ENCODE measurements around the gene NEK6.

Gene NEK6

GRCh38 chr9:124326378-124326777 lies 68.6 kb downstream of the NEK6 start:
- H3K4me3 ChIP-seq (ENCODE audit: low read depth, low read length) = no peak overlapping the region
- H3K27me3 ChIP-seq (replicated peaks) = no peaks in the 10 kb centered on the region
- no peak for DNase-seq
- no peak for TF ChIP-seq CTCF (IDR thresholded peaks at IDR 0.05; ENCODE audit: low read depth, low read length, missing control alignments)
- in situ Hi-C loops (cut with HindIII; ENCODE audit: low pct_ligation_motif_present, low sequenced_read_pairs) = no loop called here
- no peak overlapping the region for H3K27ac ChIP-seq
- peaks cover 83% of the 10 kb centered on the region for H3K36me3 ChIP-seq (replicated peaks)

- in situ Hi-C loops (cut with HindIII; ENCODE audit: low pct_ligation_motif_present, low sequenced_read_pairs) = no loop called here
- DNase-seq = no peak
- H3K36me3 ChIP-seq (replicated peaks) = peaks cover 83% of the 10 kb centered on the region
- H3K27ac ChIP-seq = no peak overlapping the region
- no peak for TF ChIP-seq CTCF (IDR thresholded peaks at IDR 0.05; ENCODE audit: low read depth, low read length, missing control alignments)
- no peak overlapping the region for H3K4me3 ChIP-seq (ENCODE audit: low read depth, low read length)
- no peaks in the 10 kb centered on the region for H3K27me3 ChIP-seq (replicated peaks)
Measured at GRCh38 chr9:124327491-124327890, 69.7 kb downstream of the NEK6 start.

- Histone ChIP-seq H3K36me3 (replicated peaks) (peaks cover 85% of the 10 kb centered on the region), H3K4me3 (ENCODE audit: low read depth, low read length) (no peak overlapping the region), H3K27ac (no peak overlapping the region), H3K27me3 (replicated peaks) (no peaks in the 10 kb centered on the region)
- DNase-seq = no peak
- in situ Hi-C loops (cut with HindIII; ENCODE audit: low pct_ligation_motif_present, low sequenced_read_pairs) = no loop called here
- TF ChIP-seq CTCF (IDR thresholded peaks at IDR 0.05; ENCODE audit: low read depth, low read length, missing control alignments) = no peak
Measured at GRCh38 chr9:124328285-124328684, 70.5 kb downstream of the NEK6 start.

- H3K27ac ChIP-seq = no peak overlapping the region
- peaks cover 81% of the 10 kb centered on the region for H3K36me3 ChIP-seq (replicated peaks)
- no peak for TF ChIP-seq CTCF (IDR thresholded peaks at IDR 0.05; ENCODE audit: low read depth, low read length, missing control alignments)
- no peak overlapping the region for H3K4me3 ChIP-seq (ENCODE audit: low read depth, low read length)
- no peaks in the 10 kb centered on the region for H3K27me3 ChIP-seq (replicated peaks)
- in situ Hi-C loops (cut with HindIII; ENCODE audit: low pct_ligation_motif_present, low sequenced_read_pairs) = no loop called here
- DNase-seq = no peak
Measured at GRCh38 chr9:124329206-124329792, 71.5 kb downstream of the NEK6 start.

GRCh38 chr9:124330011-124330697 lies 72.4 kb downstream of the NEK6 start:
- in situ Hi-C loops (cut with HindIII; ENCODE audit: low pct_ligation_motif_present, low sequenced_read_pairs) = no loop called here
- TF ChIP-seq CTCF (IDR thresholded peaks at IDR 0.05; ENCODE audit: low read depth, low read length, missing control alignments) = no peak
- no peak overlapping the region for H3K4me3 ChIP-seq (ENCODE audit: low read depth, low read length)
- DNase-seq = no peak
- no peak overlapping the region for H3K27ac ChIP-seq
- H3K27me3 ChIP-seq (replicated peaks) = no peaks in the 10 kb centered on the region
- peaks cover 79% of the 10 kb centered on the region for H3K36me3 ChIP-seq (replicated peaks)

- Histone ChIP-seq H3K36me3 (replicated peaks) (peaks cover 69% of the 10 kb centered on the region), H3K4me3 (ENCODE audit: low read depth, low read length) (no peak overlapping the region), H3K27ac (no peak overlapping the region), H3K27me3 (replicated peaks) (no peaks in the 10 kb centered on the region)
- no peak for DNase-seq
- no peak for TF ChIP-seq CTCF (IDR thresholded peaks at IDR 0.05; ENCODE audit: low read depth, low read length, missing control alignments)
- in situ Hi-C loops (cut with HindIII; ENCODE audit: low pct_ligation_motif_present, low sequenced_read_pairs) = no loop called here
Measured at GRCh38 chr9:124331580-124331979, 73.8 kb downstream of the NEK6 start.

Data from brain microvascular endothelial cell (primary cell).